Cardiac muscle cell (in vitro differentiated cells and primary cell): ENCODE data around the gene LCN2. TPM values are rescaled to one million over a fixed set of nuclear protein-coding genes. Genes with fewer than 3 reads are reported as not detected.

Source experiments
- DNase-seq, 2 donors: peaks; one replicate each; pipeline versions ENCODE4 v3.0.0 to v3.0.0-alpha.2; 2010 to 2017; ENCODE audit warnings: low read depth in 1 of 2, low spot score in 1 of 2
- H3K27ac ChIP-seq: fragments of 200-600 bp; sonication (generic); 2 replicates; pipeline ENCODE4 v1.5.1; 2016
- H3K27me3 ChIP-seq: fragments of 200-600 bp; sonication (generic); 2 replicates; pipeline ENCODE4 v1.6.0; 2016; ENCODE audit warnings: control low read depth
- H3K36me3 ChIP-seq: fragments of 200-600 bp; sonication (generic); 2 replicates; pipeline ENCODE4 v1.5.1; 2016; ENCODE audit warnings: control low read depth
- H3K4me1 ChIP-seq: fragments of 200-600 bp; sonication (generic); 2 replicates; pipeline ENCODE4 v1.8.1; 2017; ENCODE audit warnings: low read depth, mild to moderate bottlenecking, mixed run types
- H3K4me3 ChIP-seq: fragments of 200-600 bp; sonication (generic); 2 replicates; pipeline ENCODE4 v1.5.1; 2016; ENCODE audit warnings: mild to moderate bottlenecking
- H3K9me3 ChIP-seq: fragments of 200-600 bp; sonication (generic); 2 replicates; pipeline ENCODE4 v1.5.1; 2017; ENCODE audit warnings: low read depth, mild to moderate bottlenecking, control low read depth
- polyA plus RNA-seq: library from polyadenylated mRNA; unstranded; fragments of >200 nt; fragmentation: Nextera tagmentation; extraction: Ambion mirVana; gene quantifications from 2 replicates; pipeline ENCODE4 v1.2.1, GENCODE V29; 2016
- total RNA-seq: library from RNA; depleted of rRNA; stranded (reverse); fragments of >200 nt; gene quantifications from 2 replicates; pipeline ENCODE4 v1.2.3, GENCODE V29; 2016
- TF ChIP-seq, protein P1 (sequence below): IDR thresholded peaks from 2 replicates; pipeline ENCODE4 v1.5.1; 2012; ENCODE audit warnings: low read depth, mild to moderate bottlenecking, low read length

LCN2 gene
- total and polyA plus RNA-seq, 2 experiments from 2014 or later: not detected

DNA sequence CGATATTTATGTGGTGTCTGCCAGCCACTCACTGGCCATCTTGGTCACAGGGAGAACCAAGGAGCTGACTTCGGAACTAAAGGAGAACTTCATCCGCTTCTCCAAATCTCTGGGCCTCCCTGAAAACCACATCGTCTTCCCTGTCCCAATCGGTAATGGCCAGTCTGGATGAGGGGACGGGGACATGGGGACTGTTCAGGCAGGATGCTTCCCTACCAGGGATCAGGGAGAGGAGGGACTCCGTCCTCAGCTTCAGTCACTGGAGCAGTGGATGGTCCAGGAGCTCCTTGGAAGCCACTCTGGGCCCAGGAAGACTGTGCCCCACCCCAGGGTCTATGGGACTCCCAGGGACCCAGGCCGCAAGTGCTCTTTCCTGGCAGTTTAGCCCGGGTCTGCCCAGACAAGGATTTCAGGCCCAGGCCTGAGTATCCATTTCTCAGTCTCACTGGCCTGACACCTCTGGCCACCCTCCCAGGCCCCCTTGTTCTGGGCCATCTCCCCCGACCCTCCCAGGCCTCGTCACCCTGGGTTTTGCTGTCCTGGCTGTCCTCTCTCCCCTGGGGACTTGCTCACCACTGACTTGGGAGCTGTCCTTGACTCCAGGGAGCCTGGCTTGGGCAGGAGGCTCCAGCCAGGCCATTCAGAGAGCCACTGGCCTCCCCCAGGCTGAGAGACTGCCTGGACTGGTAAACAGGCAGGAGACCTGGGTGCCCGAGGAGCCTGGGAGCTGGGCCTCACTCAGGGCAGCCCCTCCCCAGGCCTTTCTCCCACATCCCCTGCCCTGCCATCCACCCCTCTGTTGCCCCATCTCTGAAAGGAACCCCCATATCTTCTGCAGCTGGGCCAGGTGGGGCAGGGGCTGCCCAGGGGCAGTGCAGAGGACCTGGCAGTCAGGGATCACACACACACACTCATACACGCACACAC is 3.1 kb downstream of the LCN2 start:
- Histone ChIP-seq H3K4me1 (no peaks in the 10 kb centered on the region), H3K27me3 (no peaks in the 10 kb centered on the region), H3K36me3 (no peaks in the 10 kb centered on the region), H3K4me3 (no peak overlapping the region), H3K27ac (no peak overlapping the region), H3K9me3 (no peaks in the 10 kb centered on the region)
- TF ChIP-seq, protein P1, sequence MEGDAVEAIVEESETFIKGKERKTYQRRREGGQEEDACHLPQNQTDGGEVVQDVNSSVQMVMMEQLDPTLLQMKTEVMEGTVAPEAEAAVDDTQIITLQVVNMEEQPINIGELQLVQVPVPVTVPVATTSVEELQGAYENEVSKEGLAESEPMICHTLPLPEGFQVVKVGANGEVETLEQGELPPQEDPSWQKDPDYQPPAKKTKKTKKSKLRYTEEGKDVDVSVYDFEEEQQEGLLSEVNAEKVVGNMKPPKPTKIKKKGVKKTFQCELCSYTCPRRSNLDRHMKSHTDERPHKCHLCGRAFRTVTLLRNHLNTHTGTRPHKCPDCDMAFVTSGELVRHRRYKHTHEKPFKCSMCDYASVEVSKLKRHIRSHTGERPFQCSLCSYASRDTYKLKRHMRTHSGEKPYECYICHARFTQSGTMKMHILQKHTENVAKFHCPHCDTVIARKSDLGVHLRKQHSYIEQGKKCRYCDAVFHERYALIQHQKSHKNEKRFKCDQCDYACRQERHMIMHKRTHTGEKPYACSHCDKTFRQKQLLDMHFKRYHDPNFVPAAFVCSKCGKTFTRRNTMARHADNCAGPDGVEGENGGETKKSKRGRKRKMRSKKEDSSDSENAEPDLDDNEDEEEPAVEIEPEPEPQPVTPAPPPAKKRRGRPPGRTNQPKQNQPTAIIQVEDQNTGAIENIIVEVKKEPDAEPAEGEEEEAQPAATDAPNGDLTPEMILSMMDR: no peak
- DNase-seq: no peak

DNA sequence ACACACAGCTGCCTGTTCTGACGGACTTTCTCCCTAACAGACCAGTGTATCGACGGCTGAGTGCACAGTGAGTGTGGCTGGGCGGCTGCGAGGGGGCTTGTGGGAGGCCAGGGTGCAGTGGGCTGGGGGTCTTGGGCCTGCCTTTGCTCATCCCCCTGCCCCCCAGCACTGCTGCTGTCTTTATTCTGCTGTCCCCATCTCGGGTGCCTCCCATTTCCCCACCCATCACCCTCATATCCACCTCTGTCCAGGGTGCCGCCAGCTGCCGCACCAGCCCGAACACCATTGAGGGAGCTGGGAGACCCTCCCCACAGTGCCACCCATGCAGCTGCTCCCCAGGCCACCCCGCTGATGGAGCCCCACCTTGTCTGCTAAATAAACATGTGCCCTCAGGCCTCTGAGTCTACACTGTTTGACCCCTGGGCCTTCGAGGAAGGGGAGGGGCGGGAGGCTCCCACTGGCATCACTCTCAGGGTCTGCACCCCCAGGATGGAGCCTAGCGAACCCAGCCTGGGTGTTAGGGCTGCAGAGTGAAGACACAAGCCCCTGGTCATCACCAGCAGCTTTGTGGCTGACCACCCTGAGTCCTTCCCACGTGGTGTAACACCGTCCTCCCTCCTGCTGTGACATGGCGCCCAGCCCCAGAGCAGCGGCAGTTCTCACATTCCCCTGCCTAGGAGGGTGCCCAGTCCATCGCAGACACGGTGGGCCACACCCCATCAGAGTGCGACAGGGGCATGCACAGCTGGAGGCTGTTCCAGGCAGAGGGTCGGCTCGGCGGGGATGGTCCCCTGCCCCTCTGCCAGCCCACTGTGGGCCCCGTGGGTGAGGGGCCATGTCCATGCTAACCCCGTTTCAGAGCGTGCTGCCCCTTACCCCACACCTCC is 4.0 kb downstream of the LCN2 start:
- Histone ChIP-seq H3K27me3 (no peaks in the 10 kb centered on the region), H3K4me1 (no peaks in the 10 kb centered on the region), H3K4me3 (no peak overlapping the region), H3K27ac (no peak overlapping the region), H3K36me3 (no peaks in the 10 kb centered on the region), H3K9me3 (no peaks in the 10 kb centered on the region)
- DNase-seq: no peak
- TF ChIP-seq, protein P1: no peak

DNA sequence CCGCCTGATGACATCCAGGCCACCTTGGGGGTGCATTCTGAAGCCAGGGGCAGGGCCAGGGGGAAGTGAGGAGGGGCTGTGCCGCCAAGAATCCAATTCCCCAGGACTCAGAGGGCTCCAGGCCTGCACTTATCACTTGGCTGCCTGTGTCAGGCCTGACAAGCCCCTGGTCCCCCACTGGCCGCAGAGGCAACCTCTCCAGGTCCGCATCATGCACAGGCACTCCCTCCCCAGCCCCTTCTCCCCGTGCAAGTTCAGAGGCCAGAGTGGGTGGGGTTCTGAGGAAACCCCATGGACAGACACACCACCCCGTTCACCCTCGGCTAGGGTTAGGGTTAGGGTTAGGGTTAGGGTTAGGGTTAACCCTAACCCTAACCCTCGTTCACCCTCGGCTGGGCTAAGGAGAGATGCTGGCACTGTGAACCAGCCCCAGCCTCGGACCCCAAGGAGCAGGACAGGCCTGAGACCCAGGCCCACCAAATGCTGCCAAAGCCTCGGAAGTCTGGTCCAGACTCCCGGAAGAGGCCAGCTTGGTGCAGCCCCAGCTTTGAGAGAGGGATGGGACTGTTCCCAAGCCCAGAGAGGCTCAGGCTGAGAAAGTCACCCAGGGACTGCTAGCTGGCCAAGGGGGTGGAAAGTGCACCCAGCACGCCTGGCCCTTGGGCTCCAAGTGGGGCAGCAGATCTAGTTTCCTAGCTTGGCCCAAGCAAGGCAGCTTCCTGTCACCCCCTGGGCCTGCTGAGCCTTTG is 4.9 kb downstream of the LCN2 start:
- Histone ChIP-seq H3K27me3 (no peaks in the 10 kb centered on the region), H3K4me1 (no peaks in the 10 kb centered on the region), H3K4me3 (no peak overlapping the region), H3K27ac (no peak overlapping the region), H3K36me3 (no peaks in the 10 kb centered on the region), H3K9me3 (no peaks in the 10 kb centered on the region)
- TF ChIP-seq, protein P1: no peak
- DNase-seq: no peak

DNA sequence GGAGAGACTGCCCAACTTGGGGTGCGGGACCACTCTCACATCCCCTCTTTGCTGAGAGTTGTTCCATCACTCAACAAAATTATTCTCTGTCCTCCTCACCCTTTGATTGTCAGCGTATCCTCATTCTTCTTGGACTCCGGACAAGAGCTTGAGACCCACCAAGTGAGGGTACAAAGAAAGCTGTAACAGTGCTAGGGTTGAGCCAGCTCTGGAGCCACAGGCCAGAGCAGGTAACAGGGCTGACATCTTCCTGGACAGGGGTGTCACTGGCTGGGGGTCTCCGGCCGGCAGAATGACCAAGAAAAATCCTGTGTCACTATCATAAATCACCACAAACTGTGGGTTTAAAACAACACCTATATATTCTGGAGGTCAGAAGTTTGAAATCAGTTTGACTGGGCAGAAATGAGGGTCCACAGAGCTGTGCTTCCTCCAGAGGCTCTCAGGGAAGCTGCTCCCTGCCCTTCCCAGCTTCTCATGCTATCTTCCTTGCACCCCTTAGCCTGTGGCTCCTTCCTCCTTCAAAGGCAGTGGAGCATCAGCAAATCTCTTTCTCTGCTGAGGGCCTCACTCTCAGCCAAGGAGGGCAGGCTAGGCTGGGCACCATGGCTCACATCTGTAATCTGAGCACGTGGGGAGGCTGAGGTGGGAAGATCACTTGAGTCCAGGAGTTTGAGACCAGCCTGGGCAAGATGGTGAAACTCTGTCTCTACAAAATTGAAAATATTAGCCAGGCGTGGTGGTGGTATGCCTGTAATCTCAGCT is 6.7 kb downstream of the LCN2 start:
- TF ChIP-seq, protein P1: no peak
- Histone ChIP-seq H3K4me3 (no peak overlapping the region), H3K27me3 (no peaks in the 10 kb centered on the region), H3K27ac (no peak overlapping the region), H3K36me3 (no peaks in the 10 kb centered on the region), H3K9me3 (no peaks in the 10 kb centered on the region), H3K4me1 (no peaks in the 10 kb centered on the region)
- no peak for DNase-seq

DNA sequence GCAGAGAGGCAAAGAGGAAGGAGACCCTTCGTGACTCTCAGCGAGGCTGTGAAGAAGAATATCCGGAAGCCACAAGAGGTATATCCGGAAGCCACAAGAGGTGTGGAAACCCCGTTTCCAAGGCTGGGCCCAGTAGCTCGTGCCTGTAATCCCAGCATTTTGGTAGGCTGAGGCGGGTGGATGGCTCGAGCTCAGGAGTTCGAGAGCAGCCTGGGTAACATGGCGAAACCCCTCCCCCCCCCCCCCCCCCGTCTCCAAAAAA is 10.2 kb downstream of the LCN2 start:
- Histone ChIP-seq H3K4me3 (peak overlapping the region; percentile 9), H3K9me3 (no peaks in the 10 kb centered on the region), H3K27ac (no peak overlapping the region), H3K4me1 (no peaks in the 10 kb centered on the region), H3K27me3 (no peaks in the 10 kb centered on the region), H3K36me3 (peaks cover 7% of the 10 kb centered on the region)
- TF ChIP-seq, protein P1: no peak
- DNase-seq: no peak
